Measurements from ENCODE around the gene ADAM8. TPM values are rescaled to one million over a fixed set of nuclear protein-coding genes. Genes with fewer than 3 reads are reported as not detected.

Gene ADAM8
- total and polyA plus RNA-seq, 2 of the 8 experiments (the other 6 are each of a cell fraction or from before 2014, with no cell fraction given) = 4.6 TPM

GRCh38 chr10:133282846-133283390 is 6.2 kb upstream of the ADAM8 start:
- Histone ChIP-seq H4K8ac (ENCODE audit: extremely low read depth, insufficient read depth, low read length) (no peak overlapping the region; the same call in 1 of the 2 replicates), H2AK5ac (ENCODE audit: low read depth, low read length) (no peak overlapping the region), H3K14ac (ENCODE audit: insufficient read length) (no peak overlapping the region), H3K79me1 (ENCODE audit: low read depth, low read length) (no peaks in the 10 kb centered on the region), H2BK120ac (replicated peaks; ENCODE audit: low read depth, low read length) (no peak overlapping the region), H3K18ac (ENCODE audit: extremely low read depth, low read length) (no peak overlapping the region), H2BK15ac (ENCODE audit: low read length) (no peak overlapping the region), H3K23ac (ENCODE audit: insufficient read length) (no peak overlapping the region), H2AFZ (ENCODE audit: low read length) (no peak overlapping the region), H3K56ac (replicated peaks; ENCODE audit: insufficient read length, low read depth, low read length) (no peak overlapping the region), H3K79me2 (ENCODE audit: control insufficient read depth in 1 of 2, insufficient read depth in 2 of 2, low read length in 2 of 2) (no peaks in the 10 kb centered on the region), H3K4ac (replicated peaks; ENCODE audit: insufficient read length, low read depth, low read length) (no peak overlapping the region), H2BK20ac (ENCODE audit: low read length) (no peak overlapping the region), H3K4me1 (replicated peaks in 1 of 4; ENCODE audit: control insufficient read depth in 3 of 4, insufficient read depth in 4 of 4, low read length in 3 of 4) (no peaks in the 10 kb centered on the region), H2BK5ac (ENCODE audit: low read depth, low read length) (no peak overlapping the region), H3K9me3 (ENCODE audit: insufficient read depth in 2 of 2, low read depth in 1 of 2, low read length in 1 of 2) (no peaks in the 10 kb centered on the region), H3K27me3 (replicated peaks in 1 of 4; ENCODE audit: control insufficient read depth in 3 of 4, extremely low read depth in 1 of 4, insufficient read depth in 3 of 4, low read length in 3 of 4) (no peaks in the 10 kb centered on the region), H4K91ac (replicated peaks; ENCODE audit: insufficient read length, low read length) (no peak overlapping the region), H4K5ac (ENCODE audit: insufficient read length, low read depth, low read length) (no peak overlapping the region), H3K27ac (ENCODE audit: low read depth, low read length) (no peak overlapping the region), H3K4me3 (ENCODE audit: extremely low read depth in 1 of 4, insufficient read depth in 2 of 4, low read depth in 3 of 4, low read length in 4 of 4) (no peak overlapping the region), H3K36me3 (ENCODE audit: control insufficient read depth in 2 of 4, insufficient read depth in 4 of 4, low read length in 3 of 4) (peaks cover 7 to 42% (median 21%) of the 10 kb centered on the region in 4 experiments), H4K20me1 (replicated peaks in 1 of 2; ENCODE audit: control insufficient read depth in 1 of 2, insufficient read depth in 2 of 2, low read length in 2 of 2) (peaks cover 0 to 9% of the 10 kb centered on the region in 2 experiments), H3K4me2 (ENCODE audit: insufficient read depth in 1 of 2, low read depth in 2 of 2, low read length in 2 of 2) (no peak overlapping the region), H2BK12ac (ENCODE audit: low read depth, low read length) (no peak overlapping the region), H3K9ac (replicated peaks in 1 of 4; ENCODE audit: extremely low read depth in 1 of 4, low read depth in 3 of 4, low read length in 3 of 4) (no peak overlapping the region), H3K23me2 (ENCODE audit: low read depth, low read length) (no peaks in the 10 kb centered on the region)
- WGBS, 2 experiments (ENCODE audit: extremely low coverage in 1 of 2, insufficient coverage in 1 of 2, insufficient read length in 1 of 2, insufficient replicate concordance in 2 of 2, low coverage in 1 of 2, low lambda C conversion rate in 2 of 2, missing lambda C conversion rate in 1 of 2) = 95% methylated on average over 24 of the region's 24 CpGs; no CpG with 5 or more reads in 1 of the 2 experiments
- POLR2A ChIA-PET (ENCODE audit: partially characterized antibody) = no interaction called here
- CTCF ChIA-PET (ENCODE audit: partially characterized antibody) = interaction anchor here (1.9 to 2.7 kb wide), 2 partner anchors 20 to 24 kb away, joined by 7 to 12 read pairs; no protein-coding TSS in a partner anchor
- TF ChIP-seq, protein P1, sequence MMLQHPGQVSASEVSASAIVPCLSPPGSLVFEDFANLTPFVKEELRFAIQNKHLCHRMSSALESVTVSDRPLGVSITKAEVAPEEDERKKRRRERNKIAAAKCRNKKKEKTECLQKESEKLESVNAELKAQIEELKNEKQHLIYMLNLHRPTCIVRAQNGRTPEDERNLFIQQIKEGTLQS (IDR thresholded peaks at IDR 0.05; ENCODE audit: insufficient read depth, low read depth, low read length) = no peak
- TF ChIP-seq CBX5 (IDR thresholded peaks at IDR 0.05; ENCODE audit: low read depth, low read length) (no peak), TAF1 (IDR thresholded peaks at IDR 0.05; ENCODE audit: low read depth, low read length) (no peak), KDM4A (IDR thresholded peaks at IDR 0.05; ENCODE audit: low read depth, low read length, severe bottlenecking) (no peak), EZH2 (IDR thresholded peaks at IDR 0.05; ENCODE audit: low read depth, low read length, severe bottlenecking) (no peak), HDAC2 (IDR thresholded peaks at IDR 0.05; ENCODE audit: borderline replicate concordance in 1 of 2, low read depth in 2 of 2, low read length in 2 of 2) (no peak), SIX5 (IDR thresholded peaks at IDR 0.05; ENCODE audit: low read depth, low read length) (no peak)
- no peak for FAIRE-seq
- DNase-seq (ENCODE audit: low read depth in 1 of 2, low spot score in 2 of 2) = no peak
